Breast epithelium (tissue), 3 donors: ENCODE results near the gene SLCO1C1.

Experiments used
- POLR2A ChIP-seq: fragments of 450-650 bp; IDR thresholded peaks from one replicate; pipeline ENCODE4 v1.6.1; 2016; ENCODE audit warnings: antibody characterized with exemption, mild to moderate bottlenecking, moderate library complexity
- POLR2AphosphoS5 ChIP-seq, 3 donors: sonication (generic); formaldehyde crosslinking; IDR thresholded peaks; one replicate each; pipeline ENCODE4 v1.6.1; 2017; ENCODE audit warnings: antibody characterized with exemption in 3 of 3
- TF ChIP-seq, protein P1 (sequence below), 3 donors: fragments of 450-650 bp; IDR thresholded peaks; one replicate each; pipeline ENCODE4 v1.5.1; 2016 to 2017; ENCODE audit warnings: antibody characterized with exemption in 3 of 3, mild to moderate bottlenecking in 3 of 3, moderate library complexity in 3 of 3

DNA sequence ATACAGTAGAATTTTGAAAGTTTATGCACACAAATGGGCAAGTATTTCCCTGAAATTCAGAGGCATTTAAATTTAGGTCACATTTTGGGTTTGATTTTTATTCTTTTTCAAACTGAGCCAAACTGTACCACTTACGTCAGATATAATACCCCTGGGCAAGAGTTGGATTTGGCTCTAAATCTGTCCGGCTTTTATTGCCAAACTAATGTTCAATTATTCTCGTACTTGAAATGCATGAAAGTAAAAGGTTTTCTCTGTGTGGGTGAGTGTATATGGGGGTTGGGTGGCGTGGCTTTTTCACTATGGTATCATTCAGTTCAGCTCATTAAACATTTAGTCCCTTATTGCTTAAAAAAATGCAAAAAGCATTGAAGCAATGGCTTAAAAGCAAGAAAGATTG, 55.9 kb downstream of the SLCO1C1 start:
- TF ChIP-seq POLR2AphosphoS5 (IDR thresholded peaks at IDR 0.05) (no peak), POLR2A (no peak)
- TF ChIP-seq, protein P1, sequence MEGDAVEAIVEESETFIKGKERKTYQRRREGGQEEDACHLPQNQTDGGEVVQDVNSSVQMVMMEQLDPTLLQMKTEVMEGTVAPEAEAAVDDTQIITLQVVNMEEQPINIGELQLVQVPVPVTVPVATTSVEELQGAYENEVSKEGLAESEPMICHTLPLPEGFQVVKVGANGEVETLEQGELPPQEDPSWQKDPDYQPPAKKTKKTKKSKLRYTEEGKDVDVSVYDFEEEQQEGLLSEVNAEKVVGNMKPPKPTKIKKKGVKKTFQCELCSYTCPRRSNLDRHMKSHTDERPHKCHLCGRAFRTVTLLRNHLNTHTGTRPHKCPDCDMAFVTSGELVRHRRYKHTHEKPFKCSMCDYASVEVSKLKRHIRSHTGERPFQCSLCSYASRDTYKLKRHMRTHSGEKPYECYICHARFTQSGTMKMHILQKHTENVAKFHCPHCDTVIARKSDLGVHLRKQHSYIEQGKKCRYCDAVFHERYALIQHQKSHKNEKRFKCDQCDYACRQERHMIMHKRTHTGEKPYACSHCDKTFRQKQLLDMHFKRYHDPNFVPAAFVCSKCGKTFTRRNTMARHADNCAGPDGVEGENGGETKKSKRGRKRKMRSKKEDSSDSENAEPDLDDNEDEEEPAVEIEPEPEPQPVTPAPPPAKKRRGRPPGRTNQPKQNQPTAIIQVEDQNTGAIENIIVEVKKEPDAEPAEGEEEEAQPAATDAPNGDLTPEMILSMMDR (IDR thresholded peaks at IDR 0.05) = no peak
